Measurements from ENCODE around the gene ELK4.

Gene ELK4

GRCh38 chr1:205565799-205566198 is 66.0 kb downstream of the ELK4 start:
- TF ChIP-seq EZH2 (optimal IDR thresholded peaks at IDR 0.05; ENCODE audit: low read depth, low read length) (no peak), CTCF (IDR thresholded peaks at IDR 0.05; ENCODE audit: low read length) (no peak), EZH2phosphoT487 (IDR thresholded peaks at IDR 0.05; ENCODE audit: low read length) (no peak)
- Histone ChIP-seq H3K27me3 (replicated peaks; ENCODE audit: insufficient read depth, low read length) (peaks cover 56% of the 10 kb centered on the region), H3K27ac (ENCODE audit: low read length) (no peak overlapping the region), H3K9me2 (replicated peaks; ENCODE audit: insufficient read depth, low read length) (no peaks in the 10 kb centered on the region), H3K4me1 (ENCODE audit: low read length) (no peaks in the 10 kb centered on the region), H3K36me3 (replicated peaks; ENCODE audit: insufficient read depth, low read length) (no peaks in the 10 kb centered on the region), H2AFZ (ENCODE audit: low read length) (no peak overlapping the region), H3K9me3 (replicated peaks; ENCODE audit: insufficient read depth, low read length) (no peaks in the 10 kb centered on the region), H3K9ac (ENCODE audit: low read length) (no peak overlapping the region), H3K79me2 (ENCODE audit: low read length) (no peaks in the 10 kb centered on the region), H4K20me1 (ENCODE audit: insufficient read depth, low read length) (no peaks in the 10 kb centered on the region), H3F3A (ENCODE audit: insufficient read depth, low read length) (no peaks in the 10 kb centered on the region), H3K4me2 (ENCODE audit: low read depth, low read length) (no peak overlapping the region), H3K4me3 (ENCODE audit: low read length) (no peak overlapping the region)
- no peak for DNase-seq

- no peak for DNase-seq
- no peaks in the 10 kb centered on the region for H3K9me2 ChIP-seq (replicated peaks; ENCODE audit: insufficient read depth, low read length)
- no peak for TF ChIP-seq CTCF (IDR thresholded peaks at IDR 0.05; ENCODE audit: low read length)
- no peak for TF ChIP-seq EZH2phosphoT487 (IDR thresholded peaks at IDR 0.05; ENCODE audit: low read length)
- TF ChIP-seq EZH2 (optimal IDR thresholded peaks at IDR 0.05; ENCODE audit: low read depth, low read length): no peak
- no peaks in the 10 kb centered on the region for H4K20me1 ChIP-seq (ENCODE audit: insufficient read depth, low read length)
- peaks cover 41% of the 10 kb centered on the region for H3K27me3 ChIP-seq (replicated peaks; ENCODE audit: insufficient read depth, low read length)
- no peak overlapping the region for H3K27ac ChIP-seq (ENCODE audit: low read length)
- H3K36me3 ChIP-seq (replicated peaks; ENCODE audit: insufficient read depth, low read length): no peaks in the 10 kb centered on the region
- no peaks in the 10 kb centered on the region for H3K9me3 ChIP-seq (replicated peaks; ENCODE audit: insufficient read depth, low read length)
- no peaks in the 10 kb centered on the region for H3F3A ChIP-seq (ENCODE audit: insufficient read depth, low read length)
- H2AFZ ChIP-seq (ENCODE audit: low read length): no peak overlapping the region
- H3K4me2 ChIP-seq (ENCODE audit: low read depth, low read length): no peak overlapping the region
- H3K4me3 ChIP-seq (ENCODE audit: low read length): no peak overlapping the region
- H3K9ac ChIP-seq (ENCODE audit: low read length): no peak overlapping the region
- H3K4me1 ChIP-seq (ENCODE audit: low read length): no peaks in the 10 kb centered on the region
- no peaks in the 10 kb centered on the region for H3K79me2 ChIP-seq (ENCODE audit: low read length)
Observed at GRCh38 chr1:205563927-205564441, 67.8 kb downstream of the ELK4 start.

GRCh38 chr1:205561501-205562203 is 70.2 kb downstream of the ELK4 start:
- no peak for DNase-seq
- Histone ChIP-seq H2AFZ (ENCODE audit: low read length) (no peak overlapping the region), H3K27ac (ENCODE audit: low read length) (no peak overlapping the region), H3K4me2 (ENCODE audit: low read depth, low read length) (no peak overlapping the region), H3K27me3 (replicated peaks; ENCODE audit: insufficient read depth, low read length) (peaks cover 21% of the 10 kb centered on the region), H3K4me3 (ENCODE audit: low read length) (no peak overlapping the region), H3K9ac (ENCODE audit: low read length) (no peak overlapping the region), H3K79me2 (ENCODE audit: low read length) (no peaks in the 10 kb centered on the region), H3K9me2 (replicated peaks; ENCODE audit: insufficient read depth, low read length) (no peaks in the 10 kb centered on the region), H3K9me3 (replicated peaks; ENCODE audit: insufficient read depth, low read length) (no peaks in the 10 kb centered on the region), H3K4me1 (ENCODE audit: low read length) (no peaks in the 10 kb centered on the region), H4K20me1 (ENCODE audit: insufficient read depth, low read length) (no peaks in the 10 kb centered on the region), H3K36me3 (replicated peaks; ENCODE audit: insufficient read depth, low read length) (no peaks in the 10 kb centered on the region), H3F3A (ENCODE audit: insufficient read depth, low read length) (no peaks in the 10 kb centered on the region)
- no peak for TF ChIP-seq EZH2 (optimal IDR thresholded peaks at IDR 0.05; ENCODE audit: low read depth, low read length)
- no peak for TF ChIP-seq EZH2phosphoT487 (IDR thresholded peaks at IDR 0.05; ENCODE audit: low read length)
- TF ChIP-seq CTCF (IDR thresholded peaks at IDR 0.05; ENCODE audit: low read length): no peak

All from MM.1S (cell line).